Small intestine (tissue), 7 donors: ENCODE results near the gene CPTP. TPM values are rescaled to one million over a fixed set of nuclear protein-coding genes. Genes with fewer than 3 reads are reported as not detected.

Source experiments
- DNase-seq, 2 donors: peaks; one replicate each; pipeline versions ENCODE4 v3.0.0 to v3.0.0-alpha.2; 2013
- FAIRE-seq: peaks from 2 replicates; lab custom pipeline; 2012; peaks lifted over from hg19 to GRCh38; lab: Jason Lieb, UNC
- H3K27ac ChIP-seq, 3 donors: one replicate each; pipeline ENCODE4 v1.5.1; 2013; ENCODE audit warnings: low read length in 2 of 3, mild to moderate bottlenecking in 2 of 3, control low read depth in 1 of 3, inconsistent platforms in 1 of 3, low read depth in 1 of 3, moderate library complexity in 1 of 3
- H3K27me3 ChIP-seq, 3 donors: one replicate each; pipeline ENCODE4 v1.6.1; 2013; ENCODE audit warnings: low read length in 3 of 3, inconsistent platforms in 1 of 3; ENCODE audit not compliant: control insufficient read depth in 3 of 3, insufficient read depth in 3 of 3
- H3K36me3 ChIP-seq, 3 donors: one replicate each; pipeline ENCODE4 v1.6.1; 2013; ENCODE audit warnings: low read length in 3 of 3, inconsistent platforms in 1 of 3, low read depth in 1 of 3, mild to moderate bottlenecking in 1 of 3, moderate library complexity in 1 of 3; ENCODE audit not compliant: control insufficient read depth in 3 of 3, insufficient read depth in 2 of 3
- H3K4me1 ChIP-seq, 3 donors: one replicate each; pipeline ENCODE4 v1.6.1; 2013; ENCODE audit warnings: low read length in 2 of 3, inconsistent platforms in 1 of 3, low read depth in 1 of 3, mild to moderate bottlenecking in 1 of 3, moderate library complexity in 1 of 3; ENCODE audit not compliant: control insufficient read depth in 3 of 3, insufficient read depth in 2 of 3
- H3K4me3 ChIP-seq, 3 donors: one replicate each; pipeline ENCODE4 v1.5.1; 2013; ENCODE audit warnings: low read length in 3 of 3, control low read depth in 1 of 3, inconsistent platforms in 1 of 3, low read depth in 1 of 3, mild to moderate bottlenecking in 1 of 3, moderate library complexity in 1 of 3
- H3K9me3 ChIP-seq, 2 donors: one replicate each; pipeline ENCODE4 v1.6.1; 2013; ENCODE audit warnings: low read depth in 1 of 2, low read length in 1 of 2; ENCODE audit not compliant: control insufficient read depth in 2 of 2, insufficient read depth in 1 of 2
- WGBS, 3 donors: extraction: QIAGEN DNeasy Blood & Tissue Kit; methylation state at CpG; one replicate each; pipeline ENCODE4 v1.1.7; 2013; 5-methylcytosine and 5-hydroxymethylcytosine counted together
- polyA plus RNA-seq, 4 donors: library from polyadenylated mRNA; stranded (reverse) in 3 of 4; unstranded in 1 of 4; fragments of 200-250 nt in 3 of 4; fragments of 120-200 nt in 1 of 4; gene quantifications; one replicate each; pipeline versions ENCODE4 v1.2.1 to v1.2.3, GENCODE V29; 2013
- donor health status: healthy with polysubstance abuse.
- donor health status: control.
- donor health status: control.
- donor health status: Bipolar disorder and iron deficiency.
- donor health status: healthy.

The CPTP gene
- polyA plus RNA-seq, 4 donors: 18.5 to 71.3 (median 45.1) TPM

GRCh38 chr1:1376551-1377226, 52.1 kb downstream of the CPTP start:
- 91 to 94% (median 93%) methylated on average over 10 of the region's 10 CpGs for WGBS, 3 donors
- FAIRE-seq: no peak
- Histone ChIP-seq H3K36me3 (peaks cover 0 to 56% (median 3%) of the 10 kb centered on the region in 3 donors), H3K27ac (no peak overlapping the region), H3K4me3 (no peak overlapping the region), H3K9me3 (no peaks in the 10 kb centered on the region), H3K27me3 (no peaks in the 10 kb centered on the region), H3K4me1 (peaks cover 0 to 28% (median 5%) of the 10 kb centered on the region in 3 donors)
- no peak for DNase-seq

- no peak for FAIRE-seq
- 96% methylated on average over 16 of the region's 16 CpGs for WGBS, 3 donors
Observed at GRCh38 chr1:1377540-1378205, 53.1 kb downstream of the CPTP start.

More at GRCh38 chr1:1377540-1378205, 53.1 kb downstream of the CPTP start:
- H3K27ac ChIP-seq: no peak overlapping the region
- H3K27me3 ChIP-seq: no peaks in the 10 kb centered on the region
- H3K36me3 ChIP-seq: peaks cover 0 to 54% (median 3%) of the 10 kb centered on the region in 3 donors
- peaks cover 0 to 19% (median 5%) of the 10 kb centered on the region in 3 donors for H3K4me1 ChIP-seq
- H3K9me3 ChIP-seq: no peaks in the 10 kb centered on the region
- no peak overlapping the region for H3K4me3 ChIP-seq
- no peak for DNase-seq

Other genes with a start within 250 kb of the CPTP start
- 10 to 100 TPM in 3 of 4 donors, 1 to 10 TPM in 1; 9.2 to 19.0 (median 12.6) TPM for gene C1orf159, start 208.7 kb upstream of the CPTP start, polyA plus RNA-seq
- under 1 TPM in 2 of 4 donors, not detected in 2; 0.21 to 0.36 TPM for gene TTLL10, start 150.9 kb upstream of the CPTP start, polyA plus RNA-seq
- 1 to 10 TPM in 2 of 4 donors, under 1 TPM in 1, not detected in 1; 0.47 to 5.9 (median 1.8) TPM for gene TNFRSF18, start 118.2 kb upstream of the CPTP start, polyA plus RNA-seq
- 1 to 10 TPM in 3 of 4 donors, not detected in 1; 1.2 to 3.5 (median 3.1) TPM for gene TNFRSF4, start 110.6 kb upstream of the CPTP start, polyA plus RNA-seq
- gene SDF4, start 92.8 kb upstream of the CPTP start, polyA plus RNA-seq: 100 to 1,000 TPM in 3 of 4 donors, 10 to 100 TPM in 1; 91.2 to 190 (median 151) TPM
- gene B3GALT6, start 92.6 kb upstream of the CPTP start, polyA plus RNA-seq: 10 to 100 TPM in 2 of 4 donors, 1 to 10 TPM in 2; 2.7 to 13.7 (median 6.8) TPM
- 100 to 1,000 TPM in 2 of 4 donors, 10 to 100 TPM in 2; 10.6 to 203 (median 98.5) TPM for gene C1QTNF12, start 78.1 kb upstream of the CPTP start, polyA plus RNA-seq
- gene UBE2J2, start 50.9 kb upstream of the CPTP start, polyA plus RNA-seq: 10 to 100 TPM; 45.9 to 67.0 (median 60.7) TPM
- gene SCNN1D, start 44.4 kb upstream of the CPTP start, polyA plus RNA-seq: 10 to 100 TPM in 2 of 4 donors, 1 to 10 TPM in 2; 5.2 to 37.1 (median 17.2) TPM
- gene ACAP3, start 16.9 kb upstream of the CPTP start, polyA plus RNA-seq: 10 to 100 TPM; 28.6 to 71.1 (median 50.6) TPM
- 10 to 100 TPM; 15.0 to 22.7 (median 18.4) TPM for gene PUSL1, start 16.2 kb upstream of the CPTP start, polyA plus RNA-seq
- 100 to 1,000 TPM in 3 of 4 donors, 10 to 100 TPM in 1; 94.9 to 331 (median 186) TPM for gene INTS11, start 142 bp upstream of the CPTP start, polyA plus RNA-seq
- gene TAS1R3, start 6.5 kb downstream of the CPTP start, polyA plus RNA-seq: under 1 TPM; 0.33 to 0.99 (median 0.63) TPM
- gene DVL1, start 24.6 kb downstream of the CPTP start, polyA plus RNA-seq: 10 to 100 TPM; 46.7 to 88.8 (median 61.3) TPM
- 100 to 1,000 TPM in 1 of 4 donors, 10 to 100 TPM in 1, 1 to 10 TPM in 2; 2.7 to 538 (median 14.7) TPM for gene MXRA8, start 33.8 kb downstream of the CPTP start, polyA plus RNA-seq
- gene AURKAIP1, start 50.4 kb downstream of the CPTP start, polyA plus RNA-seq: 100 to 1,000 TPM in 3 of 4 donors, 10 to 100 TPM in 1; 88.1 to 382 (median 297) TPM
- gene CCNL2, start 74.5 kb downstream of the CPTP start, polyA plus RNA-seq: 100 to 1,000 TPM in 3 of 4 donors, 10 to 100 TPM in 1; 71.9 to 224 (median 198) TPM
- gene MRPL20, start 82.5 kb downstream of the CPTP start, polyA plus RNA-seq: 100 to 1,000 TPM; 135 to 221 (median 167) TPM
- gene ANKRD65, start 96.5 kb downstream of the CPTP start, polyA plus RNA-seq: 1 to 10 TPM; 1.1 to 1.7 (median 1.5) TPM
- 100 to 1,000 TPM in 1 of 4 donors, 10 to 100 TPM in 1, 1 to 10 TPM in 1, under 1 TPM in 1; 0.67 to 122 (median 6.9) TPM for gene VWA1, start 110.9 kb downstream of the CPTP start, polyA plus RNA-seq
- gene ATAD3C, start 124.9 kb downstream of the CPTP start, polyA plus RNA-seq: 1 to 10 TPM in 1 of 4 donors, under 1 TPM in 2, not detected in 1; 0.27 to 1.5 (median 0.66) TPM
- 10 to 100 TPM; 17.4 to 34.5 (median 19.4) TPM for gene ATAD3B, start 147.0 kb downstream of the CPTP start, polyA plus RNA-seq
- gene ATAD3A, start 187.4 kb downstream of the CPTP start, polyA plus RNA-seq: 10 to 100 TPM; 16.8 to 42.1 (median 25.0) TPM
- 1 to 10 TPM in 3 of 4 donors, not detected in 1; 1.6 to 3.7 (median 1.6) TPM for gene TMEM240, start 215.8 kb downstream of the CPTP start, polyA plus RNA-seq